Nephron progenitor cell (in vitro differentiated cells): ENCODE measurements around the gene GRK5.

Experiments used
- DNase-seq: peaks from one replicate; pipeline ENCODE4 v3.0.0; 2021
- H3K27ac Mint-ChIP-seq: 2 replicates; pipeline ENCODE4 v1.8.0; 2021; ENCODE audit warnings: mild to moderate bottlenecking, moderate library complexity, mixed read lengths
- H3K27me3 Mint-ChIP-seq: 2 replicates; pipeline ENCODE4 v1.8.0; 2021; ENCODE audit warnings: mild to moderate bottlenecking, low read depth, mixed read lengths; ENCODE audit not compliant: poor library complexity
- H3K36me3 Mint-ChIP-seq: 2 replicates; pipeline ENCODE4 v1.8.0; 2021; ENCODE audit warnings: low read depth, mixed read lengths
- H3K4me1 Mint-ChIP-seq: 2 replicates; pipeline ENCODE4 v1.8.0; 2021; ENCODE audit warnings: mixed read lengths
- H3K4me3 Mint-ChIP-seq: 2 replicates; pipeline ENCODE4 v1.8.0; 2021; ENCODE audit warnings: mild to moderate bottlenecking, moderate library complexity, mixed read lengths
- H3K9me3 Mint-ChIP-seq: 2 replicates; pipeline ENCODE4 v1.8.0; 2021; ENCODE audit warnings: mild to moderate bottlenecking, moderate library complexity, mixed read lengths
- TF ChIP-seq, protein P1 (sequence below): fragments of 200-600 bp; sonication (generic); IDR thresholded peaks from 2 replicates; pipeline ENCODE4 v1.5.0; 2021; ENCODE audit warnings: antibody characterized with exemption

GRK5 gene

DNA sequence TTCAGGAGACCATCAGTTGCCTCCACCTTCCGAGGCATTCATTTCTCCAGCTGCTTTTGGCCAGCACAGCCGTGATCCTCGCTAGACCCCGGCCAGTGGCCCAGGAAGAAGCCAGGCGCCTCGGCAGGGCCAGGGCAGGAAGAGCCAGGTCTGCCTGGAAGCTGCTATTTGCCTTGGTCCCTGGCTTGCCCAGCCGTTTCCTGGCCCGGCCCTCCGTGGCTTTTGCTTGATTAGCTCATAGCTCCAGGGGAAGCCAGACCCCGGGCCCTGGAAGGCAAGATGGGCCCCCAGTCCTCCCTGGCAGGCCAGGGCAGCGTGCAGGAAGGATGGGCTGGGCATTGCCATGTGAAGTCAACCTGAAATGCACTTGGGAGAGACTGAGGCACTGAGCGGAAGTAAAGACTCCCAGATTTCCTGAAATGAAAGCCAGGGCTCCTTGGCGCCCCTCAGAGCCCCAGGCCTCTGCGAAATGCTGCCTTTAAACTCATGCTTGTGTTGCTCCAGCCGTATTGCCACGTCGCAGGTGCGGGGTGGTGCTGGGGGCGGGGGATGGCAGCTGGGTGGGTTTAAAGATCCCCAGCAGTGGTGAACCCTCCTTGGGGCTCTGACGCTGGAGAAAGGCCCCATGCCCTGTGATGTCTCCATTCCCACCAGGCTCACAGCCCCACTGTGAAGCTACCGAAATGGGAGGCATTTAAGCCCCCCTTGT is 160.6 kb downstream of the GRK5 start:
- H3K4me1 Mint-ChIP-seq, result peaks cover 78% of the 10 kb centered on the region
- H3K27me3 Mint-ChIP-seq, result peaks cover 3% of the 10 kb centered on the region
- no peak overlapping the region for H3K27ac Mint-ChIP-seq
- H3K9me3 Mint-ChIP-seq, result no peaks in the 10 kb centered on the region
- no peaks in the 10 kb centered on the region for H3K36me3 Mint-ChIP-seq
- no peak for DNase-seq
- no peak overlapping the region for H3K4me3 Mint-ChIP-seq
- TF ChIP-seq, protein P1, sequence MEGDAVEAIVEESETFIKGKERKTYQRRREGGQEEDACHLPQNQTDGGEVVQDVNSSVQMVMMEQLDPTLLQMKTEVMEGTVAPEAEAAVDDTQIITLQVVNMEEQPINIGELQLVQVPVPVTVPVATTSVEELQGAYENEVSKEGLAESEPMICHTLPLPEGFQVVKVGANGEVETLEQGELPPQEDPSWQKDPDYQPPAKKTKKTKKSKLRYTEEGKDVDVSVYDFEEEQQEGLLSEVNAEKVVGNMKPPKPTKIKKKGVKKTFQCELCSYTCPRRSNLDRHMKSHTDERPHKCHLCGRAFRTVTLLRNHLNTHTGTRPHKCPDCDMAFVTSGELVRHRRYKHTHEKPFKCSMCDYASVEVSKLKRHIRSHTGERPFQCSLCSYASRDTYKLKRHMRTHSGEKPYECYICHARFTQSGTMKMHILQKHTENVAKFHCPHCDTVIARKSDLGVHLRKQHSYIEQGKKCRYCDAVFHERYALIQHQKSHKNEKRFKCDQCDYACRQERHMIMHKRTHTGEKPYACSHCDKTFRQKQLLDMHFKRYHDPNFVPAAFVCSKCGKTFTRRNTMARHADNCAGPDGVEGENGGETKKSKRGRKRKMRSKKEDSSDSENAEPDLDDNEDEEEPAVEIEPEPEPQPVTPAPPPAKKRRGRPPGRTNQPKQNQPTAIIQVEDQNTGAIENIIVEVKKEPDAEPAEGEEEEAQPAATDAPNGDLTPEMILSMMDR, result no peak

DNA sequence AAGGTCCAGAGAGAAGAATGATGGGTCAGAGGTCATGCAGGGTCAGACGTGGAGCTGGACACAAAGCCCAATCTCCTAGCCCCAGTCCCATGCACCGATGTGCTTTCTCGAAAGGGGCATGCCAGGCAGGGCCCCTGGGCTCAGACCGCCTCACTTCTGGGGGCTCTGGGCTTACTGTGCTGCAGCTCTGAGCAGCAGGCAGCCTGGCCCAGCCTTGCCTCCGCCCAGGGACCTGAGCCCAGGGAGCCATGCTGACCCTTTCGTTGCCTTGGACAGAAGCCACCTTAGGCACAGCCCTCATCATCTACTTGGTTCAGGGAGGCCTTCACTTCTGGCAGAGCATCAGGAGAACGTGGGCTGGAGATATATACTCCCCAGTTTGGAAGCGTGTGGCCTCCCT is 161.2 kb downstream of the GRK5 start:
- H3K4me3 Mint-ChIP-seq, result no peak overlapping the region
- no peaks in the 10 kb centered on the region for H3K36me3 Mint-ChIP-seq
- H3K27me3 Mint-ChIP-seq, result peaks cover 3% of the 10 kb centered on the region
- peaks cover 81% of the 10 kb centered on the region for H3K4me1 Mint-ChIP-seq
- TF ChIP-seq, protein P1, result no peak
- no peaks in the 10 kb centered on the region for H3K9me3 Mint-ChIP-seq
- no peak overlapping the region for H3K27ac Mint-ChIP-seq
- DNase-seq, result no peak

DNA sequence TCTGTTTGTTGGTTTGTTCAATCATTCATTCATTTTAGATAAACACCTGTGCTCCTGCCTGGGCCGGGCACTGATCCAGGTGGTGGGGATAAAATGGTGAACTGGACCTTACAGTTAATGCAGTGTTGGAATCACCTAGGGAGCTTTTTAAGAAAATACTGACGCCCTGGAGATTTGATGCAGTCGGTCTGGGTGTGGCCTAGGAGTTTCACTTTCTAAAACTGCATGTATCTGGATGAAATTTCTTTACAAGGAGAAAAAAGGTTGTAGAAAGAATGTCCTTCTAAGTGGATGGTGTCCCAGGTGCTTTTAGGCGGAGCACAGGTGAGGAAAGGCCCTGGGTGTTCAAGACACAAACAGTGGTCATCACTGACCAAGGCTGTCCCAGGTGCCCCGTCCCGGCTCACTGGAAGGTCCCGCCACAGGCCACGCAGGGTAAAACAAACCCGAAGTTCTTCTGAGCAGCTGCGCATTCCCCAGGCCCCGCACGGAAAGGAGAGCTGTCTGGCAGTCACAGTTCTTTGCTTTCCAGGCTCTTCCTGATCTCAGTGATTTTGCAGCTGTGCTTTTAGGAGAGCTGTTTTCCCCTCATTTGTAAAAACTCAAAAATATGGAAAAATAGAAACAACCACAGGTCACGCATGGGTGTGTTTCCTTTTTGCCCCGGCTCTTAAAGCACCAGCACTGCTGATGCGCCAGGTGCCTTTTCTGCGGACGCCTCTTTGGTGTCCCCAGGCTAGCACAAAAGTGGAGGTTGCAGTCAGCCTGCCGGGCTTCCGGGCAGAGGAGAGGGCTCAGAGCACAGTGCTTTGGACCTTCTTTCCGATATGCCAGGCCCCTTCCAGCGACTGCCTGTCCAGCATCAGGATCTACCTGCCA is 161.9 kb downstream of the GRK5 start:
- Mint-ChIP-seq H3K4me1 (peaks cover 80% of the 10 kb centered on the region), H3K27ac (no peak overlapping the region), H3K27me3 (peaks cover 3% of the 10 kb centered on the region), H3K9me3 (no peaks in the 10 kb centered on the region), H3K36me3 (no peaks in the 10 kb centered on the region), H3K4me3 (no peak overlapping the region)
- DNase-seq, result no peak
- TF ChIP-seq, protein P1, result no peak

DNA sequence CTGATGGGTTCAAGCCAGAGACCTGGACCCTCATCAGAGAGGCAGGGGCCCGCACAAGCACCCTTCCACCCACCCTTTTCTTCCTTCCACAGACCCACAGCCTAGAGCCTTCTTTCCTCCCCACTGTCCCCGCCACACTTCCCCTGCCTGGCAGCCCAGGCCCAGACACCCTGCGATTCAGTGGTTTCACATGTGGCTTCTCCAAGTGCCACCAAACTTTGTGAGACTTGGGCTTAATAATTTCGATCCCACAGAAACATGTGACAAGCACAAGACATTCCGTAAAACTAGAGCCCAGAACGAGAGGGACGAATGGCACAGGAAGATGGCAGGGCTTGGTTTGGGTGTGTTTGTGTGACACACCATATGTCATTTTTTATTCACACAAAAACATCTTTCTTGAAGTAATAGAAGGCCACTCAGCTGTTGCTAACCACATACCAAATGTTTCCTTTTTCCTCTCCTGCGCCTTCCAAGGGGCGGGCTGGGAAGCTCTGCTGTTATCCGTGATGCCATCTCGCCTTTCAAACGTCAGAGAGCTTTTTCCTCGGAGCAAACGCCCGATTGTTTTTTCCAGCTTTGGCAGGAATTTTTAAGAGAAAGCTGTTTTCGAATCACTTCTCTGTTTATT is 162.9 kb downstream of the GRK5 start:
- H3K36me3 Mint-ChIP-seq, result no peaks in the 10 kb centered on the region
- TF ChIP-seq, protein P1, result no peak
- H3K4me3 Mint-ChIP-seq, result no peak overlapping the region
- peak overlapping the region; percentile 98 for H3K27ac Mint-ChIP-seq
- H3K27me3 Mint-ChIP-seq, result peaks cover 3% of the 10 kb centered on the region
- peaks cover 80% of the 10 kb centered on the region for H3K4me1 Mint-ChIP-seq
- no peak for DNase-seq
- H3K9me3 Mint-ChIP-seq, result no peaks in the 10 kb centered on the region

DNA sequence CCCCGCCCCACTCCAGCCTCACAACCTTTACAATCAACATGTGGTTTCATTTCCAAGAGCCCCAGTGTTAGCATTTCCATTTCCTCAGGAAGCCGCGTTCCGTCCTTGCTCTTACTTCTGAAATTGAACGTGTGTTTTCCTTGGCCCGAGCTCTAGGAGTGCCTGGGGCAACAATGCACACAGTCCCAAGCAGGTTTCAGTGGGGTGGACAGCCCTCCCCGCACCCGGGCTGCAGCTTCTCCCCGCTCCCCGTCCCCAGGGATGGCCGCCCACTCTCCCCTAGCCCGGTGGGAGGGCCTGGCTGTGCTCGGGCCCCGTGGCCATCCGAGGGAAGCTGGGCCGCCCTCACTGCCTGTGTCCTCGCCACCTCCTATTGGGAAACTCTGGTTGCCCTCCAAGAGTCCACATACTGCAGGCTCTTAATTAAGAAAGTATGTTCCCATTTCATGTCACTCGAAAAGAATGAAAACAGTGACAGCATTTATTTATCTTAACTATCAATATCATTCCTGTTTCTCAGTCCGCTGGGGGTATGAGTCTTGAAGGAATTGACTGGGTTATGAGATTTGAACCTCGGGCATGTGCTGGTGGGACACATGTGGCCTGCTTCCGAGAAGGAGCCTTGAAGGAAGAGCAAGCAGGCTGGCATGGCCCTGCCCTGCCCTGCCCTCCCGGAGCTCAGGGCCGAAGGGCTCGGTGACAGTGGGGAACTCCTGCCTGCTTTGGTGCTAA is 163.8 kb downstream of the GRK5 start:
- peaks cover 80% of the 10 kb centered on the region for H3K4me1 Mint-ChIP-seq

More for the DNA sequence above, 163.8 kb downstream of the GRK5 start:
- no peak overlapping the region for H3K4me3 Mint-ChIP-seq
- H3K27me3 Mint-ChIP-seq, result peaks cover 3% of the 10 kb centered on the region
- H3K27ac Mint-ChIP-seq, result peak overlapping the region; percentile 93
- TF ChIP-seq, protein P1, result no peak
- no peak for DNase-seq
- no peaks in the 10 kb centered on the region for H3K9me3 Mint-ChIP-seq
- H3K36me3 Mint-ChIP-seq, result no peaks in the 10 kb centered on the region
